ENCODE measurements around the gene WDR1. TPM values are rescaled to one million over a fixed set of nuclear protein-coding genes. Genes with fewer than 3 reads are reported as not detected.

WDR1 gene
- polyA plus RNA-seq, 3 donors: 206 to 251 (median 243) TPM

- Mint-ChIP-seq H3K9me3 (no peaks in the 10 kb centered on the region), H3K4me1 (peaks cover 52% of the 10 kb centered on the region), H3K27ac (no peak overlapping the region), H3K36me3 (peaks cover 12% of the 10 kb centered on the region in 2 donors), H3K4me3 (no peak overlapping the region), H3K27me3 (ENCODE audit: low read depth in 3 of 3) (peaks cover 0 to 7% (median 5%) of the 10 kb centered on the region in 3 donors)
- peaks cover 29% of the 10 kb centered on the region for H3K79me2 ChIP-seq (ENCODE audit: insufficient read depth, low read length)
- no peaks in the 10 kb centered on the region for H3K27me3 ChIP-seq (ENCODE audit: control insufficient read depth in 2 of 2, insufficient read depth in 2 of 2, low read length in 2 of 2)
- H3K36me3 ChIP-seq (replicated peaks in 1 of 2; ENCODE audit: control insufficient read depth in 1 of 2, insufficient read depth in 2 of 2, low read length in 2 of 2): peaks cover 8 to 9% of the 10 kb centered on the region in 2 donors
- peaks cover 43 to 44% of the 10 kb centered on the region in 2 donors for H3K4me1 ChIP-seq (ENCODE audit: control insufficient read depth in 1 of 2, insufficient read depth in 2 of 2, low read length in 2 of 2)
- H3K4me3 ChIP-seq (replicated peaks in 1 of 3; ENCODE audit: low read depth in 2 of 3, low read length in 3 of 3): no peak overlapping the region
- H2AFZ ChIP-seq (ENCODE audit: insufficient read depth, low read depth, low read length, poor library complexity, severe bottlenecking): no peak overlapping the region
- DNase-seq: no peak
- no peaks in the 10 kb centered on the region for H3K9me3 ChIP-seq (replicated peaks in 1 of 2; ENCODE audit: control insufficient read depth in 1 of 2, insufficient read depth in 1 of 2, low read length in 2 of 2)
- H3K27ac ChIP-seq (ENCODE audit: low read depth in 1 of 2, low read length in 2 of 2): no peak overlapping the region
- no peak overlapping the region for H3K4me2 ChIP-seq (replicated peaks; ENCODE audit: extremely low read depth, low read length, poor library complexity, severe bottlenecking)
- WGBS (ENCODE audit: insufficient coverage): 96% methylated on average over 6 of the region's 8 CpGs
- peaks cover 18% of the 10 kb centered on the region for H4K20me1 ChIP-seq (ENCODE audit: insufficient read depth, low read length)
- H3K9ac ChIP-seq (ENCODE audit: insufficient read depth, low read length, poor library complexity, severe bottlenecking): no peak overlapping the region
- TF ChIP-seq, protein P1, sequence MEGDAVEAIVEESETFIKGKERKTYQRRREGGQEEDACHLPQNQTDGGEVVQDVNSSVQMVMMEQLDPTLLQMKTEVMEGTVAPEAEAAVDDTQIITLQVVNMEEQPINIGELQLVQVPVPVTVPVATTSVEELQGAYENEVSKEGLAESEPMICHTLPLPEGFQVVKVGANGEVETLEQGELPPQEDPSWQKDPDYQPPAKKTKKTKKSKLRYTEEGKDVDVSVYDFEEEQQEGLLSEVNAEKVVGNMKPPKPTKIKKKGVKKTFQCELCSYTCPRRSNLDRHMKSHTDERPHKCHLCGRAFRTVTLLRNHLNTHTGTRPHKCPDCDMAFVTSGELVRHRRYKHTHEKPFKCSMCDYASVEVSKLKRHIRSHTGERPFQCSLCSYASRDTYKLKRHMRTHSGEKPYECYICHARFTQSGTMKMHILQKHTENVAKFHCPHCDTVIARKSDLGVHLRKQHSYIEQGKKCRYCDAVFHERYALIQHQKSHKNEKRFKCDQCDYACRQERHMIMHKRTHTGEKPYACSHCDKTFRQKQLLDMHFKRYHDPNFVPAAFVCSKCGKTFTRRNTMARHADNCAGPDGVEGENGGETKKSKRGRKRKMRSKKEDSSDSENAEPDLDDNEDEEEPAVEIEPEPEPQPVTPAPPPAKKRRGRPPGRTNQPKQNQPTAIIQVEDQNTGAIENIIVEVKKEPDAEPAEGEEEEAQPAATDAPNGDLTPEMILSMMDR (IDR thresholded peaks at IDR 0.05): no peak
- intact Hi-C loops (cut with micrococcal nuclease): loop anchor here (5.0 kb wide), 1 partner anchor 97 kb away; the partner anchor contains the start of gene SLC2A9 (in 2 of the 2)
Measured at GRCh38 chr4:10119278-10119677, 2.7 kb upstream of the WDR1 start.

- DNase-seq: no peak
- H3K4me1 Mint-ChIP-seq: peaks cover 52% of the 10 kb centered on the region
- peak overlapping the region; percentile 83 for H3K4me2 ChIP-seq (replicated peaks; ENCODE audit: extremely low read depth, low read length, poor library complexity, severe bottlenecking)
- no peak overlapping the region for H2AFZ ChIP-seq (ENCODE audit: insufficient read depth, low read depth, low read length, poor library complexity, severe bottlenecking)
- peak overlapping the region; percentile 91 to 96 for H3K4me3 Mint-ChIP-seq
- H3K9me3 ChIP-seq (replicated peaks in 1 of 2; ENCODE audit: control insufficient read depth in 1 of 2, insufficient read depth in 1 of 2, low read length in 2 of 2): no peaks in the 10 kb centered on the region
- H3K4me3 ChIP-seq (replicated peaks in 1 of 3; ENCODE audit: low read depth in 2 of 3, low read length in 3 of 3): peak overlapping the region in 2 of 3 experiments; percentile 78 to 91
- peak overlapping the region; percentile 99 to 100 (median 100) for H3K27ac Mint-ChIP-seq
- no peaks in the 10 kb centered on the region for H3K27me3 ChIP-seq (ENCODE audit: control insufficient read depth in 2 of 2, insufficient read depth in 2 of 2, low read length in 2 of 2)
- TF ChIP-seq, protein P1 (IDR thresholded peaks at IDR 0.05): no peak
- H3K36me3 ChIP-seq (replicated peaks in 1 of 2; ENCODE audit: control insufficient read depth in 1 of 2, insufficient read depth in 2 of 2, low read length in 2 of 2): peaks cover 17 to 18% of the 10 kb centered on the region in 2 donors
- H3K27me3 Mint-ChIP-seq (ENCODE audit: low read depth in 3 of 3): peaks cover 0 to 6% (median 5%) of the 10 kb centered on the region in 3 donors
- H3K79me2 ChIP-seq (ENCODE audit: insufficient read depth, low read length): peaks cover 38% of the 10 kb centered on the region
- H3K36me3 Mint-ChIP-seq: peaks cover 21 to 22% of the 10 kb centered on the region in 2 donors
- intact Hi-C loops (cut with micrococcal nuclease): loop anchor here (5.0 kb wide), 1 partner anchor 96 kb away; the partner anchor contains the start of gene SLC2A9 (in 2 of the 2)
- peaks cover 28% of the 10 kb centered on the region for H4K20me1 ChIP-seq (ENCODE audit: insufficient read depth, low read length)
- peak overlapping the region; percentile 85 to 99 for H3K27ac ChIP-seq (ENCODE audit: low read depth in 1 of 2, low read length in 2 of 2)
- H3K9ac ChIP-seq (ENCODE audit: insufficient read depth, low read length, poor library complexity, severe bottlenecking): peak overlapping the region; percentile 89
- H3K4me1 ChIP-seq (ENCODE audit: control insufficient read depth in 1 of 2, insufficient read depth in 2 of 2, low read length in 2 of 2): peaks cover 36 to 43% of the 10 kb centered on the region in 2 donors
- 91% methylated on average over 8 of the region's 21 CpGs for WGBS (ENCODE audit: insufficient coverage)
- H3K9me3 Mint-ChIP-seq: no peaks in the 10 kb centered on the region
Measured at GRCh38 chr4:10118048-10119004, 1.7 kb upstream of the WDR1 start.

All from CD14-positive monocyte (primary cell).